KG1 (cell line): Measurements from ENCODE around the gene SLC6A19.
"Not testable (repeated sequence)": the region's sequence is repeated elsewhere in the genome, so short reads cannot be mapped to it uniquely, and the experiment has no call there.

Experiments used
- DNase-seq: peaks from one replicate; lab custom pipeline; 2025; lab: John Stamatoyannopoulos, UW

The SLC6A19 gene

GRCh38 chr5:1201327-1202025 lies at the start of gene SLC6A19:
Gene SLC6A19, plus strand, starts transcription at chr5:1201595. Its CDS starts 56 bp downstream, at chr5:1201651.
- no peak for DNase-seq

- no peak for DNase-seq
Observed at GRCh38 chr5:1152156-1152555, 49.2 kb upstream of the SLC6A19 start.

- DNase-seq, result no peak
Observed at GRCh38 chr5:1152771-1153282, 48.6 kb upstream of the SLC6A19 start.

- no peak for DNase-seq
Observed at GRCh38 chr5:1153428-1153827, 48.0 kb upstream of the SLC6A19 start.

GRCh38 chr5:1155191-1156032 lies 46.0 kb upstream of the SLC6A19 start:
- DNase-seq, result no peak

GRCh38 chr5:1156033-1156753 lies 45.2 kb upstream of the SLC6A19 start:
- no peak for DNase-seq

- no peak for DNase-seq
Observed at GRCh38 chr5:1156754-1157460, 44.5 kb upstream of the SLC6A19 start.

- DNase-seq, result not testable (repeated sequence)
Observed at GRCh38 chr5:1157461-1157986, 43.9 kb upstream of the SLC6A19 start.

- DNase-seq, result no peak
Observed at GRCh38 chr5:1158647-1159340, 42.6 kb upstream of the SLC6A19 start.

- no peak for DNase-seq
Observed at GRCh38 chr5:1159341-1159675, 42.1 kb upstream of the SLC6A19 start.

GRCh38 chr5:1159774-1160406 lies 41.5 kb upstream of the SLC6A19 start:
- no peak for DNase-seq

- no peak for DNase-seq
Observed at GRCh38 chr5:1161108-1161832, 40.1 kb upstream of the SLC6A19 start.

- DNase-seq, result no peak
Observed at GRCh38 chr5:1161833-1162229, 39.6 kb upstream of the SLC6A19 start.

- no peak for DNase-seq
Observed at GRCh38 chr5:1162276-1162675, 39.1 kb upstream of the SLC6A19 start.

GRCh38 chr5:1162751-1163150 lies 38.6 kb upstream of the SLC6A19 start:
- DNase-seq, result no peak

- no peak for DNase-seq
Observed at GRCh38 chr5:1163366-1163765, 38.0 kb upstream of the SLC6A19 start.

- no peak for DNase-seq
Observed at GRCh38 chr5:1163879-1164278, 37.5 kb upstream of the SLC6A19 start.

GRCh38 chr5:1164696-1165630 lies 36.4 kb upstream of the SLC6A19 start:
- DNase-seq, result no peak

- no peak for DNase-seq
Observed at GRCh38 chr5:1165864-1166263, 35.5 kb upstream of the SLC6A19 start.
